GM12878 (cell line): ENCODE data around the gene HMGN1. TPM values are rescaled to one million over a fixed set of nuclear protein-coding genes. Genes with fewer than 3 reads are reported as not detected.

ENCODE experiments used
- BCL11A ChIP-seq: IDR thresholded peaks from 2 replicates; pipeline ENCODE4 v1.6.1; 2011; ENCODE audit warnings: low read depth, low read length
- BHLHE40 ChIP-seq, 2 experiments: fragments of 450-650 bp in 1 of 2; IDR thresholded peaks; 2 replicates each; pipeline ENCODE4 v1.6.1; 2011 to 2017; ENCODE audit warnings: low read depth in 2 of 2, borderline replicate concordance in 1 of 2, improper control_type of control experiment in 1 of 2, low read length in 1 of 2, mild to moderate bottlenecking in 1 of 2
- MYC ChIP-seq: IDR thresholded peaks from 2 replicates; pipeline ENCODE4 v1.6.1; 2011; ENCODE audit warnings: mild to moderate bottlenecking, low read length, moderate library complexity, inconsistent platforms; ENCODE audit not compliant: insufficient read depth, insufficient replicate concordance, insufficient read length, severe bottlenecking
- SREBF1 ChIP-seq: IDR thresholded peaks from 2 replicates; pipeline ENCODE4 v1.6.1; 2012; ENCODE audit warnings: mild to moderate bottlenecking, low read length
- polyA plus RNA-seq, 11 experiments: library from polyadenylated mRNA; depleted of rRNA in 4 of 11; unstranded in 6 of 11; stranded (reverse) in 5 of 11; fragments of >200 nt; fragmentation: Nextera tagmentation in 4 of 11; fragmentation: Illumina TruSeq in 1 of 11; extraction: Ambion mirVana in 4 of 11; extraction: Trizol in 1 of 11; gene quantifications; 1 replicate in 1 of 11; 2 replicates in 10 of 11; pipeline versions ENCODE4 v1.2.1 to v1.2.3, GENCODE V29; 2011 to 2016; ENCODE audit warnings: inconsistent platforms in 2 of 11, missing spikeins in 2 of 11, low read depth in 1 of 11
- total RNA-seq, 4 experiments: library from RNA; depleted of rRNA in 3 of 4; stranded (reverse); fragments of >200 nt in 3 of 4; fragmentation: Illumina TruSeq in 1 of 4; extraction: Trizol in 1 of 4; gene quantifications; 2 replicates each; pipeline versions ENCODE4 v1.2.1 to v1.2.3, GENCODE V29; 2013 to 2021
- TF ChIP-seq, protein P1 (sequence below): fragments of 450-650 bp; formaldehyde crosslinking; IDR thresholded peaks from 2 replicates; pipeline ENCODE4 v1.5.0; 2022; ENCODE audit warnings: mild to moderate bottlenecking, missing genetic modification characterization
- TF ChIP-seq, protein P2 (sequence below): fragments of 450-650 bp; IDR thresholded peaks from 2 replicates; pipeline ENCODE4 v1.6.1; 2016; ENCODE audit warnings: mild to moderate bottlenecking
- TF ChIP-seq, protein P3 (sequence below): IDR thresholded peaks from 2 replicates; pipeline ENCODE4 v1.6.1; 2012; ENCODE audit warnings: low read depth, low read length, improper control_type of control experiment

HMGN1 gene
- total and polyA plus RNA-seq, 10 of the 15 experiments (the other 5 are each of a cell fraction or from before 2014, with no cell fraction given), result 120 to 798 (median 396) TPM

DNA sequence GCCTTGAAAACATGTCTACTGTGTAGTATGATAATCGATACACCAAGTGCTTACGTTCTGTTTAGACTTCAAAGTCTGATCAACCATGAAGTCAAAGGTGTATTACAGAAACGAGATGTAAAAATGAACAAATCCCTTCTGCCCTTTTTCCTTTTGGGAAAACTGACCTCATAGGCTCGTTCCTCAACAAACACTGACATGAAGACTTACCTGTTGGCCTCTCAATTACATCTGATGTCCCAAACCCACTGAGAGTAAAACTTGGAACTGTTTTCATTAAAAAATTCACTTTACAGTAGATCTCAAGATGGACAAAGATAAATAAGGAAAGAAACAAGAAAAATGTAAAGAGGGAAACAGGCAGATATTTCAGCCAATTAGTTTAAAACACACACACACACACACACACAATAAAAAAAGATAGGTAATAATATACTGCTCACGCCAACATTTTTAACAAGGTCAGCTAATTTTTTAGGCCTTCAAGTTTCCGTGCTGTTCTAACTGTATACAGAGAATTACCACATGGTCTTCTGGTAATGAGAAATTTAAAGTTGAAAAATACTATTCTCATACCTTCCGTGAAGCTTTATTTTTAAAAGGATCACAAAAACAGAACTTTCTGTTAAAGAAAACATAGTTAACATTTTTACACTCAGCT, 2.1 kb downstream of the HMGN1 start (continued):
- TF ChIP-seq, protein P1, sequence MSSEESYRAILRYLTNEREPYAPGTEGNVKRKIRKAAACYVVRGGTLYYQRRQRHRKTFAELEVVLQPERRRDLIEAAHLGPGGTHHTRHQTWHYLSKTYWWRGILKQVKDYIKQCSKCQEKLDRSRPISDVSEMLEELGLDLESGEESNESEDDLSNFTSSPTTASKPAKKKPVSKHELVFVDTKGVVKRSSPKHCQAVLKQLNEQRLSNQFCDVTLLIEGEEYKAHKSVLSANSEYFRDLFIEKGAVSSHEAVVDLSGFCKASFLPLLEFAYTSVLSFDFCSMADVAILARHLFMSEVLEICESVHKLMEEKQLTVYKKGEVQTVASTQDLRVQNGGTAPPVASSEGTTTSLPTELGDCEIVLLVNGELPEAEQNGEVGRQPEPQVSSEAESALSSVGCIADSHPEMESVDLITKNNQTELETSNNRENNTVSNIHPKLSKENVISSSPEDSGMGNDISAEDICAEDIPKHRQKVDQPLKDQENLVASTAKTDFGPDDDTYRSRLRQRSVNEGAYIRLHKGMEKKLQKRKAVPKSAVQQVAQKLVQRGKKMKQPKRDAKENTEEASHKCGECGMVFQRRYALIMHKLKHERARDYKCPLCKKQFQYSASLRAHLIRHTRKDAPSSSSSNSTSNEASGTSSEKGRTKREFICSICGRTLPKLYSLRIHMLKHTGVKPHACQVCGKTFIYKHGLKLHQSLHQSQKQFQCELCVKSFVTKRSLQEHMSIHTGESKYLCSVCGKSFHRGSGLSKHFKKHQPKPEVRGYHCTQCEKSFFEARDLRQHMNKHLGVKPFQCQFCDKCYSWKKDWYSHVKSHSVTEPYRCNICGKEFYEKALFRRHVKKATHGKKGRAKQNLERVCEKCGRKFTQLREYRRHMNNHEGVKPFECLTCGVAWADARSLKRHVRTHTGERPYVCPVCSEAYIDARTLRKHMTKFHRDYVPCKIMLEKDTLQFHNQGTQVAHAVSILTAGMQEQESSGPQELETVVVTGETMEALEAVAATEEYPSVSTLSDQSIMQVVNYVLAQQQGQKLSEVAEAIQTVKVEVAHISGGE, result no peak
- TF ChIP-seq, protein P2, sequence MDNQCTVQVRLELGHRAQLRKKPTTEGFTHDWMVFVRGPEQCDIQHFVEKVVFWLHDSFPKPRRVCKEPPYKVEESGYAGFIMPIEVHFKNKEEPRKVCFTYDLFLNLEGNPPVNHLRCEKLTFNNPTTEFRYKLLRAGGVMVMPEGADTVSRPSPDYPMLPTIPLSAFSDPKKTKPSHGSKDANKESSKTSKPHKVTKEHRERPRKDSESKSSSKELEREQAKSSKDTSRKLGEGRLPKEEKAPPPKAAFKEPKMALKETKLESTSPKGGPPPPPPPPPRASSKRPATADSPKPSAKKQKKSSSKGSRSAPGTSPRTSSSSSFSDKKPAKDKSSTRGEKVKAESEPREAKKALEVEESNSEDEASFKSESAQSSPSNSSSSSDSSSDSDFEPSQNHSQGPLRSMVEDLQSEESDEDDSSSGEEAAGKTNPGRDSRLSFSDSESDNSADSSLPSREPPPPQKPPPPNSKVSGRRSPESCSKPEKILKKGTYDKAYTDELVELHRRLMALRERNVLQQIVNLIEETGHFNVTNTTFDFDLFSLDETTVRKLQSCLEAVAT, result no peak
- no peak for TF ChIP-seq MYC
- no peak for TF ChIP-seq BHLHE40 (IDR thresholded peaks at IDR 0.05; ENCODE audit: borderline replicate concordance in 1 of 2, low read depth in 2 of 2, low read length in 1 of 2)
- TF ChIP-seq, protein P3, sequence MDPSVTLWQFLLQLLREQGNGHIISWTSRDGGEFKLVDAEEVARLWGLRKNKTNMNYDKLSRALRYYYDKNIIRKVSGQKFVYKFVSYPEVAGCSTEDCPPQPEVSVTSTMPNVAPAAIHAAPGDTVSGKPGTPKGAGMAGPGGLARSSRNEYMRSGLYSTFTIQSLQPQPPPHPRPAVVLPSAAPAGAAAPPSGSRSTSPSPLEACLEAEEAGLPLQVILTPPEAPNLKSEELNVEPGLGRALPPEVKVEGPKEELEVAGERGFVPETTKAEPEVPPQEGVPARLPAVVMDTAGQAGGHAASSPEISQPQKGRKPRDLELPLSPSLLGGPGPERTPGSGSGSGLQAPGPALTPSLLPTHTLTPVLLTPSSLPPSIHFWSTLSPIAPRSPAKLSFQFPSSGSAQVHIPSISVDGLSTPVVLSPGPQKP, result no peak
- TF ChIP-seq SREBF1, result no peak
- no peak for TF ChIP-seq BCL11A
- TF ChIP-seq, all 136 proteins: peak for 0
